ENCODE results near the gene NUTM2E. TPM values are rescaled to one million over a fixed set of nuclear protein-coding genes. Genes with fewer than 3 reads are reported as not detected.
"Not testable (repeated sequence)": the region's sequence is repeated elsewhere in the genome, so short reads cannot be mapped to it uniquely, and the experiment has no call there.

NUTM2E gene
- total and polyA plus RNA-seq, 9 of the 15 experiments (the other 6 are each of a cell fraction or from before 2014, with no cell fraction given) = 0.05 to 0.18 (median 0.08) TPM; not detected in 4

- H3K9ac ChIP-seq (ENCODE audit: insufficient read depth in 1 of 2, low read depth in 2 of 2, low read length in 2 of 2); FAIRE-seq; CTCF ChIA-PET (ENCODE audit: low intra/inter-chr PET ratio); H2AFZ ChIP-seq (ENCODE audit: low read depth, low read length); in situ Hi-C loops (cut with MboI); H3K27ac ChIP-seq (ENCODE audit: extremely low read depth, low read depth, low read length); H3K4me1 ChIP-seq (replicated peaks in 1 of 2; ENCODE audit: control insufficient read depth in 2 of 2, insufficient read depth in 2 of 2, low read length in 2 of 2); H3K27me3 ChIP-seq (ENCODE audit: control insufficient read depth in 2 of 2, insufficient read depth in 2 of 2, low read length in 2 of 2); H3K79me2 ChIP-seq (ENCODE audit: control insufficient read depth, insufficient read depth, low read length); H4K20me1 ChIP-seq (replicated peaks; ENCODE audit: control insufficient read depth, insufficient read depth, low read length); intact Hi-C loops (cut with micrococcal nuclease); DNase-seq (ENCODE audit: extremely low read depth in 1 of 4, low spot score in 3 of 4); POLR2A ChIA-PET; H3K4me3 ChIP-seq; H3K36me3 ChIP-seq (ENCODE audit: control insufficient read depth, insufficient read depth, low read length); H3K4me2 ChIP-seq (ENCODE audit: insufficient read depth, low read length); H3K9me1 ChIP-seq (ENCODE audit: control insufficient read depth, insufficient read depth, low read length); H3K9me3 ChIP-seq (replicated peaks; ENCODE audit: control insufficient read depth, insufficient read depth, low read depth, low read length); BruUV-seq (replicated peaks): not testable (repeated sequence)
- ATAC-seq = peak; percentile 65
- WGBS (ENCODE audit: insufficient coverage, low coverage, missing lambda C conversion rate) = 11% methylated on average over 1 of the region's 1 CpG
These were observed 10.4 kb downstream of the NUTM2E start for GRCh38 chr10:79836891-79837290.

GRCh38 chr10:79838441-79838840 is 11.9 kb downstream of the NUTM2E start:
- H3K27ac ChIP-seq (ENCODE audit: extremely low read depth, low read depth, low read length); ATAC-seq; CTCF ChIA-PET (ENCODE audit: low intra/inter-chr PET ratio); H3K9me3 ChIP-seq (replicated peaks; ENCODE audit: control insufficient read depth, insufficient read depth, low read depth, low read length); H3K36me3 ChIP-seq (ENCODE audit: control insufficient read depth, insufficient read depth, low read length); H3K9me1 ChIP-seq (ENCODE audit: control insufficient read depth, insufficient read depth, low read length); H3K4me1 ChIP-seq (replicated peaks in 1 of 2; ENCODE audit: control insufficient read depth in 2 of 2, insufficient read depth in 2 of 2, low read length in 2 of 2); in situ Hi-C loops (cut with MboI); H3K4me2 ChIP-seq (ENCODE audit: insufficient read depth, low read length); BruUV-seq (replicated peaks); POLR2A ChIA-PET; H4K20me1 ChIP-seq (replicated peaks; ENCODE audit: control insufficient read depth, insufficient read depth, low read length); H3K4me3 ChIP-seq; FAIRE-seq; intact Hi-C loops (cut with micrococcal nuclease); DNase-seq (ENCODE audit: extremely low read depth in 1 of 4, low spot score in 3 of 4); H3K27me3 ChIP-seq (ENCODE audit: control insufficient read depth in 2 of 2, insufficient read depth in 2 of 2, low read length in 2 of 2); H3K79me2 ChIP-seq (ENCODE audit: control insufficient read depth, insufficient read depth, low read length); H3K9ac ChIP-seq (ENCODE audit: insufficient read depth in 1 of 2, low read depth in 2 of 2, low read length in 2 of 2); H2AFZ ChIP-seq (ENCODE audit: low read depth, low read length): not testable (repeated sequence)
- WGBS (ENCODE audit: insufficient coverage, low coverage, missing lambda C conversion rate) = 100% methylated on average over 3 of the region's 16 CpGs

GRCh38 chr10:79853191-79853854 is 26.8 kb downstream of the NUTM2E start:
- in situ Hi-C loops (cut with MboI) = not testable (repeated sequence)

GRCh38 chr10:79862269-79862668 is 35.7 kb downstream of the NUTM2E start:
- in situ Hi-C loops (cut with MboI); intact Hi-C loops (cut with micrococcal nuclease); BruUV-seq (replicated peaks); H3K4me2 ChIP-seq (ENCODE audit: insufficient read depth, low read length); FAIRE-seq; POLR2A ChIA-PET; H3K4me1 ChIP-seq (replicated peaks in 1 of 2; ENCODE audit: control insufficient read depth in 2 of 2, insufficient read depth in 2 of 2, low read length in 2 of 2); H3K9ac ChIP-seq (ENCODE audit: insufficient read depth in 1 of 2, low read depth in 2 of 2, low read length in 2 of 2); H4K20me1 ChIP-seq (replicated peaks; ENCODE audit: control insufficient read depth, insufficient read depth, low read length); H3K79me2 ChIP-seq (ENCODE audit: control insufficient read depth, insufficient read depth, low read length); H3K36me3 ChIP-seq (ENCODE audit: control insufficient read depth, insufficient read depth, low read length); ATAC-seq; H3K9me1 ChIP-seq (ENCODE audit: control insufficient read depth, insufficient read depth, low read length); H3K4me3 ChIP-seq; H2AFZ ChIP-seq (ENCODE audit: low read depth, low read length); H3K27me3 ChIP-seq (ENCODE audit: control insufficient read depth in 2 of 2, insufficient read depth in 2 of 2, low read length in 2 of 2); DNase-seq (ENCODE audit: extremely low read depth in 1 of 4, low spot score in 3 of 4); CTCF ChIA-PET (ENCODE audit: low intra/inter-chr PET ratio); H3K27ac ChIP-seq (ENCODE audit: extremely low read depth, low read depth, low read length); H3K9me3 ChIP-seq (replicated peaks; ENCODE audit: control insufficient read depth, insufficient read depth, low read depth, low read length): not testable (repeated sequence)
- WGBS (ENCODE audit: insufficient coverage, low coverage, missing lambda C conversion rate) = no CpG with 5 or more reads among the region's 1 CpG

More at GRCh38 chr10:79853191-79853854, 26.8 kb downstream of the NUTM2E start:
- ATAC-seq = peak; percentile 62
- H3K79me2 ChIP-seq (ENCODE audit: control insufficient read depth, insufficient read depth, low read length); H3K9ac ChIP-seq (ENCODE audit: insufficient read depth in 1 of 2, low read depth in 2 of 2, low read length in 2 of 2); H3K9me1 ChIP-seq (ENCODE audit: control insufficient read depth, insufficient read depth, low read length); intact Hi-C loops (cut with micrococcal nuclease); POLR2A ChIA-PET; FAIRE-seq; H3K36me3 ChIP-seq (ENCODE audit: control insufficient read depth, insufficient read depth, low read length); H3K4me3 ChIP-seq; BruUV-seq (replicated peaks); CTCF ChIA-PET (ENCODE audit: low intra/inter-chr PET ratio); H4K20me1 ChIP-seq (replicated peaks; ENCODE audit: control insufficient read depth, insufficient read depth, low read length); H2AFZ ChIP-seq (ENCODE audit: low read depth, low read length); H3K9me3 ChIP-seq (replicated peaks; ENCODE audit: control insufficient read depth, insufficient read depth, low read depth, low read length); H3K27ac ChIP-seq (ENCODE audit: extremely low read depth, low read depth, low read length); H3K27me3 ChIP-seq (ENCODE audit: control insufficient read depth in 2 of 2, insufficient read depth in 2 of 2, low read length in 2 of 2); H3K4me1 ChIP-seq (replicated peaks in 1 of 2; ENCODE audit: control insufficient read depth in 2 of 2, insufficient read depth in 2 of 2, low read length in 2 of 2); H3K4me2 ChIP-seq (ENCODE audit: insufficient read depth, low read length); DNase-seq (ENCODE audit: extremely low read depth in 1 of 4, low spot score in 3 of 4): not testable (repeated sequence)
- 6% methylated on average over 4 of the region's 8 CpGs for WGBS (ENCODE audit: insufficient coverage, low coverage, missing lambda C conversion rate)

Data from K562 (cell line).